Measurements from ENCODE around the gene SEL1L2.

The SEL1L2 gene

DNA sequence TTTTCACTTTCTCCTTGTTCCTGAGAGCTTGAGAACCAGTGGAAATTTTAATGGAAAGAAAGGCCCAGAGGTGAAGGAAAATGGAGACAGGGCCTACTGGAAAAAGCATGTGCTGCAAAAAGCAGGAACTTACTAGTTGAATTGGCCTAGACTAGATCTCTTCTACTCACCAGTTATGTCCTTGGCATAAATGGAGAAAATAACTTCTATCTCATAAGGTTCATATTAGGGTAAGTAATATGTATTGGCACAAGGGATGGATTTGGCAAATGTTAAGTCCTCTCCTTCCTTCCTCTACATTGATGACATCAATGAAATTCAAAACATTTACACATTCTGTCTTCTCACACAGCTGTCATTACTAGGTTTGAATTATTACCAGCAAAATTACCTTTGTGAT lies 131.5 kb downstream of the SEL1L2 start:
- no peak for DNase-seq

DNA sequence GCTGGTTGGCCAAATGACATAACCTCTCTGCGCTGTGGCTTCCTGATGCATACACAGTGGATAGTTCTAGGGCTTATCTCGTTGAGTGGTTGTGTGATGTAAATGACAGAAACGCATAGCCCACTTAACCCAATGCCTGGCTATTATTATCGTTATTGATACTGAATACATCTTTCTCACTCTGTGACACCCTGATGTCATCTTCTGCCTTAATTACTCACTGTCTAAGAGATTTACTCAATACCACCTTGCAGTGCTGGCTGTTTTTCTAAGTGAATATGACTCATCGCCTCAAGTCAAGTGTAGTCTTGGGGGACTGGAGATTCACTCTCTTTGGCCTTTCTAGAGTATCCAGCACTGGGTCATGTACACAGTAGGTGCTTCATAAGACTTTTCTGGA lies 132.0 kb downstream of the SEL1L2 start:
- no peak for DNase-seq

DNA sequence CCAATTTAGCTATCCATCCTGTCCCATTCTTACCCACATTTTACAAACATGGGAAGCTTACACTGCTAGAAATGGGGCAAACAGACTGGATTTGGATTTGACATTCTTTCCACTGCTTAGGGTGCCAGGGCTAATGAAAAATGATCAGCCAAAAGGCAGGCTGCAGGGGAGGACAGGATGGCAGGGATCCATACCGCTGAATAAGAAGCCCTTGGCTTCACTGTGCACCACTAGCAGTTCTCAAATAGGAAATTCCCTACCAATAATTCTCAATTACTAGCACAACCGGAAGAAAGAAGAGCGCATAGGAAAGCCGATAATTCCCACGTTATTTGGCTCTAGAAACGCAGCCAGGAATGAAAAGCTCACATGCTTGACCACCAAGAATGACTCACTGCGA lies 132.5 kb downstream of the SEL1L2 start:
- DNase-seq: no peak

DNA sequence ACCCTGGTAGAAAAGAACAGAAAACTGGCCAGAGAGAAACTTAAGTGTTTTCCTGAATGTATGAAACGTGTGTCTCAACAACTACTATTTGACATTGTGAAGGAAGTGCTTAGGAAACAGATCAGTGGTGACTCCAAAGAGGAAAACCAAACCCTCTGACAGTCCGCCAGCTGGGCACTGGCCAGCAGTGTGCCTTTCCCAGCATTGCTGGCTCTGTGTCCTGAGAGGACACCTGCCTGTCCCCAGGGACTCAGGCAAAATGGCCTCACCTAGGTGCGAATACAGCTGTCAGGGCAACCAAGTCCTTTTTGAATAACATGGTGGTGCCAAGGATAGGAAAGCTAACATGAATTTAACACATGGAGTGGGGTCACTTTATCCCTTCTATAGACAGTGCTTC lies 133.1 kb downstream of the SEL1L2 start:
- DNase-seq: no peak

DNA sequence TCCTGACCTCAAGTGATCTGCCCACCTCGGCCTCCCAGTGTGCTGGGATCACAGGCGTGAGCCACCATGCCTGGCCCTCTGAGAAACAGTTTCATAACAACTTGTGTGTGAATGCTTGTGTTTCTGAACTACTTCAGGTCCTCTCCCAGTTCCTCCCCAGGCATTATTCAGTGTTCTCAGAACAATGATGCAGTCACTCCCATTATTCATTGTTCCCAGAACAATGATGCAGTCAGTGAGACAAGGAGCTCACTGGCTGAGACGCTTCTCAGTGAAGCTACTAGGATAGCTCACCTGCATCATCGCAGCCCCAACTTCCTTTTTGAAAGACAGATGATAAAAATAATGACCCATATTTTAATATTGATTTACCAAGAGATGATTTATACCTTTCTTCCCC lies 134.1 kb downstream of the SEL1L2 start:
- DNase-seq: no peak

DNA sequence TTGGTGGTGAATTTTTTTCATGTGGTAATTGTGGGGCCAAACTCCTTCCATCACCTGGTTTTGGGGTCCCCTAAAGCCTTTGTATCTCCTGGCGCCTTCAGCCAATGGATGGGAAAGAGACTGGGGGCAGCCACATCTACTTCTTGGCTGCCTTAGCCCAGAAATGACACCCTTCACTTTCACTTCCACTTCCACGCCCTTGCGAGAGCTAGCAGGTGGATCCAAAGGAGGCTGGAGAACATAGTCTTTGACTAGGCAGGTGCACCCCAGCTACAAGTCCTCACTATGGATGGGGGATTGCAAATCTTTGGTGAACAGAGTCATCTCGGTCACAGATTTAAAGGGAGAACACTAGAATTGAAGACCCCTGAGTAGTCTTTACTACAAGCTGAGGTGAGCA lies 134.8 kb downstream of the SEL1L2 start:
- DNase-seq: no peak

DNA sequence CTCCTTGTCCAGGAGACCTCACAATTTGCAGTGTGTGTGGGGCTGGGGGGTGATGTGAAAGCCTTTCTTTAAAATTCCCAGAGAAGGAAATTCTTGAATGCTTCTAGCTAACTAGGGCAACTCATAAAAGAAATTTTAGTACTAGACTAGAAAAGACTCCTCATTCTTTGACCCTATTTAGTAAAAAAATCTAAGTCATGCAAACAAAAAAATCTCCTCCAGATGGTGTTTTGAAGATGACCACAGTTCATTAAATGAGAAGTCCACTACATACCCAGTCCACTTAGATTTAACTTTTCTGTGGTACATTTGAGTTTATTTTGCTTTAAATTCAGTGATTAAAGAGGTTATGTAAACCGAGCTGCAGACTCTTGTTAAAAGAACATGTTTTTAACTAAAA lies 138.1 kb downstream of the SEL1L2 start:
- DNase-seq: no peak

DNA sequence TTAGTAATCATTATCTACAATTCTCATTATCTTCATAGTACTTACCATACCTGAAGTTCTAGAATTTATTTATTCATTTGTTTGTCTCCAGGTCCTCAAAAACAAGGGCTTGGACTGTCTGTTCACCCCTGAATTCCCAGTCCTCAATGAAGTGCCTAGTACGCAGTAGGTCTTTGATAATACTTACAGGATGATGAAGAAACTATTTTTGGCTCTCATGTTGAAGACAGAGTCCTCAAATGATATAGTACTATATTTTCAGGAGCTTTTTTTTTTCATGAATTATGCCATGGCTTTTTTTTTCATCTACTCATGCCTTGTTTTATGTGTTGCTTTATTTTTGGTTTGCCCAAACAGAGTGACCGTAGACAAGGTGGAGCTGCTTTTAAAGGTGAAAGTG lies 139.1 kb downstream of the SEL1L2 start:
- no peak for DNase-seq

DNA sequence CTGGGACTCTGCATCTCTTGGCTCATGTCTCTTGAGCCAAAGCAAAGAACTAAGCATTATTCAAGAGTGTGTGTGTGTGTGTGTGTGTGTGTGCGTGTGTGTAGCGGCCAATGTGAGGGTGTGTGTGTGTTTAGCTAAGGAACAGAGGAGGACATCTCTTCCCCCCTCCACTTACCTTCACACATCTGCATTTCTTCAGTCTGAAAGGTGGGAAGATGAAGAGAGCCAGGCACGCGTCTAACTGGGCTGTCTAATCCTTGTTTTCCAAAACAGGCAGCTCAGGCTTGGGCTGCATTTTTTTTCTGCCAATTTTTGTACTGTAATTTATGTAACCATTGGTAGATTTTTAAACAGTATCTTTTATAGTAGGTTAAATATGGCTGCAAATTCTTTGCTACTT lies 146.1 kb downstream of the SEL1L2 start:
- no peak for DNase-seq

DNA sequence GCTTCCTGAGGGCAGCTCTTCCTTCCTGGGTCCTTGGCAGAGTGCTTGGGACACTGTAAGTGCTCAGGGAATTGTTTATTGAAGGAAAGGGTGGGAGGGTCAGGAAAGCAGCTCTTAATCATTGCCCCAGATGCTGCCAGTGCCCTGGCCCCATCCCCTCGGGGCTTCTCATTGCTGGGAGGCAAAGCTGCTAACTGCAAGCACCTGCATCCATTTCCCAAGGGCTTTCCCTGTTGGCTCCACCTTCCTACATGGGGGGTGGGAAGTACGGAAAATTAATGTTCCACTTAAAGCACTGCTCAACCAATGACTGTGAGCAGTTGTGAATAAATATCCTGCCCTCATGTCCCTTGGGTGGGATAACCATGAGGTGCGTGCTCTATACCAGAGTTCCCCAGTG lies 149.2 kb downstream of the SEL1L2 start:
- DNase-seq: no peak

DNA sequence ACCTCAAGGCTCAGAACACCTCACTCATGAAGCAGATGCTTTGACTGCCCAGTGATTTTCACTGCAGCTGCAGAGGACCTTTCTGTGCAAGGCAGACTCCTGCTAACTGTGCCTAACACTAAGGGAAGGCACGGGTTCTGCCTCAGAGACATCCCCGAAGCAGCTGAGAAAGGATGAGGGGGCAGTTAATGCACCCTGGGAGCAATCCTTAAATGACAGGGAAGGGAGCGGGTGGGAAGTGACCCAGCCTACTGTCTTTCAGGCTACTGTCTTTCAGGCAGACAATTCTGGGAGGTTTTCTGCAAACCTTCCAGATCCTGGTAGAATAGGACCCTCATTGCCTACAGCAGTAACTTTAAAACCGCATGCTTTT lies 150.3 kb downstream of the SEL1L2 start:
- DNase-seq: no peak

DNA sequence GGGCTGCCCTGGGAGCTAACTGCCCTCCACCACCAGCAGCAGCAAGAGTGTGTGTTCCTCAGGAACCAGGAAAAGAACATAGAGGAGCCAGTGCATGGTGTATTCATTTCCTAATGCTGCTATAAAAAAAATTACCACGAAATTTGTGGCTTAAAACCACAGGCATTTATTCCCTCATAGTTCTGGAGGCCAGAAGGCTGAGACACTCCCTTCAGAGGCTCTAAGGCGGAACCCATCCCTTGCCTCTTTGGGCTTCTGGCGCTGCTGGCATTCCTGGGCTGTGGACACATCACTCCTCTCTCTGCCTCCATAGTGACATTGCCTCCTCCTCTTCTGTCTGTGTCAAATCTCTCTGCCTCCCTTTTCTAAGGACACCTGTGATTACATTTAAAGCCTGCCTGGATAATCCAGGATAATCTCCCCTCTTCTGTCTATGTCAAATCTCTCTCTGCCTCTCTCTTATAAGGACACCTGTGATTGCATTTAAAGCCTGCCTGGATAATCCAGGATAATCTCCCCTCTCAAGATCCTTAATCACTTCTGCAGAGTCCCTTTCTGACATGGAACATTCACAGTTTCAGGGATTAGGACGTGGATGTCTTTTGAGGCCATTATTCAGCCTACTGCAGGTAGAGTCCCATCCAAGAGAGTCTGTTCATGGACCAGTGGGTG lies 150.9 kb downstream of the SEL1L2 start:
- DNase-seq: no peak

DNA sequence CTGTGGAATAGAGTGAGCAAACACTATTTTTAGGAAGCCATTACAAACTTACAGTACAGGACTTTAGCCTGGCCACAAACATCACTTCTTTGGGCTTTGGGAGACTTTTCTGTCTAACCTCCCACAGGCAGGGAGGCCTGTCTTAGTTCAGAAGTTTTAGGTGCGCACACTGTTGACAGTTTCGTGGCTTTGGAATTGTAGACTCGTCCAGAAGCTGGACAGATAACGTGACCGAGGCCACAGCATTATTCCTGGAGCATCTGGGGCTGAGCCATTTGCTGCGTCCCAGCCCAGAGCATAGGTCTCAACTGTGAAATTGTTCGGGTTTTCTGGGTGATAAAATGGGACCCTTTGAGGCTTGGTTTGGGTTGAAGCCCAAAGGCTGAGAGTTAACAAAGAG lies 151.8 kb downstream of the SEL1L2 start:
- no peak for DNase-seq

DNA sequence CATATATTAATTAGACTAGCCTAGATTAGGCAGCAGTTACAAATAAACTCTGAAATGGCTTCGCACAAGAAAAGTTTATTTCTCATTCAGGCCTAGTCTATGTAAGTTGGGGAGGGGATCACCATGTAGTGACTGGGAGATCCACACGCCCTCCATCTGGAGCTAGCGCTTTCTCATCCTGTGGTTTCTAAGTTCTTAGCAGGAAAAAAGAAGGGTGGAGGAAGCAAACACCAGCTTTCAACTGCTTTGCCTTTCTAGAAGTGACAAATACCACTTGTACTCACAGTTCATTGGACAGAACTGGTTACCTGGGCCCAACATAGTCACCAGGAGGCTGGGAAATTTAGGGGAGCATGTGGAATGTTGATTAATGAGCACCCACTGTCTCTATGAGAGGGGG lies 158.9 kb downstream of the SEL1L2 start:
- DNase-seq: no peak

DNA sequence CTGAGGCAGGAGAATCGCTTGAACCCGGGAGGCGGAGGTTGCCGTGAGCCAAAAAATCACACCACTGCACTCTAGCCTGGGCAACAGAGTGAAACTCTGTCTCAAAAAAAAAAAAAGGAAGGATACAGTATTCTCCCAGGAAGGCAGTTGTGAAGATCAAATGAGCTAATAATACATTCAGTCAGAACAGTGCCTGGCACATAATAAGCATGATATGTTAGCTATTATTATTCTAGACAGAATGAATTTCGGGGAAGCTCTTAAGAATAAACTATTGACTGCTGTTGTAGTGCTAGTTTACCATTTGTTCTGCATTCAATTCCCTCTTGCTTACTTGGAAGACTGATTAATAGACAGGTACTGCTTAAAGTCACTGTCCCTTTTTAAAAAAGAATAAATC lies 164.9 kb downstream of the SEL1L2 start:
- DNase-seq: no peak

DNA sequence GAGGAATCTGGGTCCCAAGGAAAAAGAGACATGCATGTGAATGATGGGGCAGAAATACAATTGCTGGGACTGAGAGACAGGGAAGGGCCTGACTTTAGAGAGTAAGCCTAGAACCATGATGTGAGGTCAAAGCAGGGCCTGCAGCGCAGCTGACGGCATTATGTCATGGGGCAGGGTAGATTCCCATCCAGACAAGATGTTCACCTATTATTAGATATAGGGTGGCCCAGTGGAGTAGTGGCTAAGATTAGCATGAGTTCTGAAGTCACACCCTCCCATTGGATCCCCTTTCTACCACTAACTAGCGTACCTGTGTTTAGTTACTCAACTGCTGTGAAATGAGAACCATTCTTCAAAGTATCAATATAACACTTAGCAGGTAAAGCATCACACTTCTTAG lies 166.0 kb downstream of the SEL1L2 start:
- DNase-seq: no peak

DNA sequence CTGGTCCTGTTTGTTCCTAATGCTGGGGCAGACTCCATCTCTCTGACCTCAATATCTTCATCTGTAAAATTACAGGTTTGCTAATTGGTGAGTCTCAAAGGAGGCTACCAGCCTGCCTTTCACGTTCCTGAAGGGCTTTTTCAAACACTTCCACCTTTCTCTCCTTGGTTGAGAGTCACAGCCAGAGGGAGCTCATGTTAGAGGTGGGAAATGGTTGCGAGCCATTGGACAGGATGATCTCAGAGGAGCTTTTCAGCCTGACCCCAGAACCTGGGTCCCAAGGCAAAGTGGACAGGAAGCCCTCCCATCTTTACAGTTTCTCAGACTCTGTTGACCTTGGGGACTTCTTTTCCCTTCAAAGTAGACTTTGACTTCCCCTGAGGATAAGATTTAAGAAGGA lies 168.0 kb downstream of the SEL1L2 start:
- no peak for DNase-seq

DNA sequence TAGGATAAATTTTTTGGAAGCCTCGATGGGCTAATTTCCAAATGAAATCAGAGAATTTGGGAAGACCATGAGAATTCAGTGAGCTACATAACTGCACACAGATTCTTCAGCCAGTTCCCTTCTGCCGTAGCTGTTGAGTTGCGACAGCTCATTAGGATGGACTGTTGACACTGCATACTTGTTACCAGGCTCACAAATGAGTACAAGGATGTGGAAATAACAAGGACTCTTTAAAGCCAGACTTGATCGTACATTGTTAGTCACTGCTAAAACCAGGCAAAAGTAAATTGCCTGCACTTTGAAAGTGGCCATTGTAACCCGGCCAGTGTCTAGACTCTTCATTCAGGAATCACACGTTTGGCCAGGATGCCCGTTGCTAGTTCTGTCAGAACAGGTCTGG lies 168.5 kb downstream of the SEL1L2 start:
- no peak for DNase-seq

DNA sequence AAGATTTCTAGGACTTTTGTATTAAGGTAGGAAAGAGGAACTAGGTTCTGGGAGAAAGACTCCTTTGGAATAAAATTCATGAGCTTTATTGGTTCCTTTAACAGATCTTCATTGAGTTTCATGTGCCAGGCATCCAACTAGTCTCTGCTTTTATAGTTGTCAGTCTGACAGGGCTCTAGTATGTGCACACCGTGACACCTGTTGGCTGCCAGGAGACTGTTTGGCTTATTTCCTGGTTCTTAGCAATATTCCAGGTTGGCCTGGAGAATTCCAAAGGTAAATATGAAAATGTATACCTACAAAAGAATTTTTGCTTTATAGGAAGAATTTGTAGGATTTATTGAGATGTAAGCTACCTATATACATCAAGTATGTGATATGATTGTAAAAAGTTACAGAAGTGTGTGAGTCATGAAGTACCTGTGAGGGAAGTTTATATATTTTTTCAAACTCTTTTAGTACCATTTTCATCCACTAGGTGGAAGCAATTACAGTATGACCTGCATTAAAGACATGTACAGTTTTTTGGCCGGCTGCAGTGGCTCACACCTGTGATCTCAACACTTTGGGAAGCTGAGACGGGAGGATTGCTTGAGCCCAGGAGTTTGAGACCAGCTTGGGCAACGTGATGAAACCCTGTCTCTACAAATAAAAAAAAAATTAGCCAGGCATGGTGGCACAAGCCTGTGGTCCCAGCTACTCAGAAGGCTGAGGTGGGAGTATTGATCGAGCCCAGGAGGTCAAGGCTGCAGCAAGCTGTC lies 170.3 kb downstream of the SEL1L2 start:
- DNase-seq: peak; percentile 59

DNA sequence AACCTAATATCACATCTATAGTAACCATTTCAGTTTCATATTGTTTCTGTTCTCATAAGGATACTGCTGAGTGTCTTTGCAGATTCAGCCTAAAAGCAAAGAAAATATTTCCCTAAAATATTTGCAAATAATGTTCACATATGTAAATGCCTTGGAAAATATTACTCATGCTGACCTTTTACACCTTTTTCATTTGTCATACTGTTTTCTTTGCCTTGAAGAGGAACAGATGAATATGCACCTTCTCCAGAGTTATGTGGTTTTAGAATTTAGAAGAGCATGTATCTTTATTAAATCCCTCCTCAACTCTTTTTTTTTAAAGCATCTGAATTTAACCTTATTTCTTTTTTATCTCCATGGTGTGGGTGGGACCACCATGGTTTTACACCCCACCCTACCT lies 173.1 kb downstream of the SEL1L2 start:
- no peak for DNase-seq

DNA sequence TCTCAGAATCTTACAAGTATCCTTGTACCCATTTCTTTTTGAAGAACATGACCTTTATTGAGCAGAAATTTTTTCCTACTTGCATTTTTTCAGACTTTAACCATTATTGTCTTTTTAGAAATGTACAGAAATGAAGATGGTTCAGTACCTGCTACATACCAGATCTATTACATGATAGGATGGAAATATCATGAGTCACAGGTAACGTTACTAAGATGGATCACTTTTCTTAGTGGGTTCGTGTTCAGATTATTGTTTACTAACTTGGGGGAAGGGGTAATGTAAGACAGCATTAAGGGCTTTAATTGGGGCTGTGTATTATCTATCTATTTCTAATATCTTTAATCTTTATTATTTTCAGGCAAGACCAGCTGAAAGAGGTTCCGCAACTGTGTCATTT lies 173.7 kb downstream of the SEL1L2 start:
- DNase-seq: no peak

DNA sequence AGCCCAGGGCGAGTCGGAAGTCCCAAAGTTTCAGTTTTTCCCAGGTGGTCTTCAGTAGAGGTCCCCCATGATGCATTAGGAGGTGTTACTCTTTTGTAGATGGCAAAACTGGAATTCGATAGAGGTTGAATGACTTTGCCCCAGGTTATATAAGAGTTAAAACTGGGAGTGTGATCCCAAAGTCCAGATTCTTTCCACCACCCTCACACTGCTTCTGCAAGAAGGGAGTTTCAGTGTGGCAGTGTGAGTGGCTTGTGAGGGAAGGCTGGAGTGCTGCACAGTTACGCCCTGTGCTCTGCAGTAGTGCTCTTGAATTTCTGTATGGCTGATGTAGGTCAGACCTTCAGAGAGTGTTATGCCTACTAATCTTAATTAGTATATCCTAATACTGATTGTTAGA lies 175.7 kb downstream of the SEL1L2 start:
- no peak for DNase-seq

DNA sequence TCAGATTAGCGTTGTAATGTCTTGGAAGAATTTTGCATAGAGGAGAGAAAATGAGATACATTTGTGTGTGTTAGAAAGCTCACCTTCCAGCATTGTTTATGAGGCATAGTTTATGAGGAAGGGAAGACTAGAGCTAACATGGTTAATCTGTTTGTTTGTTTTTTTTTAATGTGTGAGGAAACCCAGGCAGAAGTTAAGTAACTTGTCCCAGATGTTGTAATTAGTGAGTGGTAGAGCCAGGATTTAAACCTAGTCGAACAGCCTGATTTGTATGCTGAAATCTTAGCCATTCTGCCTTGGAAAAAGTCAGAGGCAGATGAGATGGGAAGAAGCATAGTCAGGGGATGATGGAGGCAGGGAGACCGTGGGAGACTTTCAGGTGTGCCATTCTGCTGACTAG lies 176.5 kb downstream of the SEL1L2 start:
- DNase-seq: no peak

DNA sequence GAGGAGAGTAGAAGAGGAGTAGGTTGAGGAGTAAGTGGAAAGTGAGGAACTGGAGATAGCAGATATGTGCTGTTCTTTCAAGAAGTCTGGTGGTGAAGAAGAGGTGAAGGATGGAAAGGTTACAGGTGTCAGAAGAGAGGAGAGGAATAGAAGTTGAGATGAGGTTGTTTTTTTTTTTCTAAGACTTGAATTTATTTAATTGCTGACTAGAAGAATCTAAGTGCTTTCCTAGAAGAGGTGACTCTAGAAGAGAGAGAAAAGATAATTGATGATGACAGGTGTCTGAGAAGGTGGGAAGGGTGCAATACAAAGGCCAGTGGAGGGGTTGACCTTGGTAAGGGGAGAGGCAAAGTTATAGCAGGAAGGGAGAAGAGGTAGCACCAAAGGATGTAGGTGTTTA lies 180.0 kb downstream of the SEL1L2 start:
- DNase-seq: no peak

DNA sequence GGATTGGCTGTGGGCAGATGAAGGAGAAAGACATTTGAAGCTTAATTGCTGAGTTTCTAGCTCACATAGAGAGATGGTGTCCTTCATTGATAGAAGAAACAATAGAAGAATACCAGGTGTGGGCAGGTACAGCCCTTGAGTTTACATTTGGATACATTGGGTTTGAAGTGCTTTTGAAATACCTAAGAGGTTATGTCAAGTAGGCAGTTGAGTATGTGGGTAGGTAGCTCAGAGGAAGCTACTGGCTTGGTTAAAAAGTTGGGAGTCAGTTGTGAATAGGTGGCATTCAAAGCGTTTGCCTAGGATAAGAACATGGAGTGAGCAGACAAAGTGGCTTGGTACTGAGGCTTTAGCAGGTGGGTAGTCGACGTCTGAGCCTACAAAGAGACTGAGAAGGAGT lies 180.6 kb downstream of the SEL1L2 start:
- no peak for DNase-seq
